Measurements from ENCODE around the gene TJP1.

TJP1 gene

GRCh38 chr15:29651476-29652233 lies 170.6 kb downstream of the TJP1 start:
- DNase-seq: no peak
